Keratinocyte (primary cell): ENCODE results near the gene APOA4.

Experiments
- CTCF ChIP-seq, 3 experiments: IDR thresholded peaks in 1 of 3; conservative IDR thresholded peaks in 1 of 3; optimal IDR thresholded peaks in 1 of 3; 2 replicates in 2 of 3; 3 replicates in 1 of 3; pipeline versions ENCODE3 to v1.5.1; 2011; ENCODE audit warnings: low read length in 3 of 3, mild to moderate bottlenecking in 3 of 3, moderate library complexity in 2 of 3, control low read depth in 1 of 3, inconsistent platforms in 1 of 3; ENCODE audit not compliant: insufficient read depth in 2 of 3; ENCODE audit errors: extremely low read depth in 1 of 3
- EZH2 ChIP-seq: IDR thresholded peaks from one replicate; pipeline ENCODE4 v1.6.1; 2012; ENCODE audit warnings: inconsistent platforms, mild to moderate bottlenecking, low read length, moderate library complexity

GRCh38 chr11:116866804-116867455, 43.8 kb upstream of the APOA4 start:
- no peak for TF ChIP-seq EZH2
- no peak for TF ChIP-seq CTCF (optimal IDR thresholded peaks at IDR 0.05 in 1 of 3, IDR thresholded peaks at IDR 0.05 in 1 of 3, conservative IDR thresholded peaks at IDR 0.05 in 1 of 3; ENCODE audit: extremely low read depth in 1 of 3, insufficient read depth in 2 of 3, low read length in 3 of 3)
